Body of pancreas (tissue), 4 donors: ENCODE results near the gene MED12L.

ENCODE experiments used
- CTCF ChIP-seq, 7 experiments: fragments of 450-650 bp in 4 of 7; fragments of 200-600 bp in 3 of 7; sonication (generic) in 3 of 7; IDR thresholded peaks; one replicate each; pipeline ENCODE4 v1.5.1; 2016 to 2019; ENCODE audit warnings: antibody characterized with exemption in 7 of 7
- POLR2A ChIP-seq, 3 donors: fragments of 450-650 bp; IDR thresholded peaks; one replicate each; pipeline ENCODE4 v1.6.1; 2016; ENCODE audit warnings: antibody characterized with exemption in 3 of 3, mild to moderate bottlenecking in 2 of 3

GRCh38 chr3:151383111-151383510 is 297.6 kb downstream of the MED12L start:
- TF ChIP-seq CTCF (IDR thresholded peaks at IDR 0.05) (no peak), POLR2A (IDR thresholded peaks at IDR 0.05) (no peak)
